ENCODE results near the gene DYSF. TPM values are rescaled to one million over a fixed set of nuclear protein-coding genes. Genes with fewer than 3 reads are reported as not detected.
"Not testable (repeated sequence)": the region's sequence is repeated elsewhere in the genome, so short reads cannot be mapped to it uniquely, and the experiment has no call there.

DYSF gene
- total RNA-seq, 2 donors from 2014 or later: 0.34 to 2.8 TPM

DNA sequence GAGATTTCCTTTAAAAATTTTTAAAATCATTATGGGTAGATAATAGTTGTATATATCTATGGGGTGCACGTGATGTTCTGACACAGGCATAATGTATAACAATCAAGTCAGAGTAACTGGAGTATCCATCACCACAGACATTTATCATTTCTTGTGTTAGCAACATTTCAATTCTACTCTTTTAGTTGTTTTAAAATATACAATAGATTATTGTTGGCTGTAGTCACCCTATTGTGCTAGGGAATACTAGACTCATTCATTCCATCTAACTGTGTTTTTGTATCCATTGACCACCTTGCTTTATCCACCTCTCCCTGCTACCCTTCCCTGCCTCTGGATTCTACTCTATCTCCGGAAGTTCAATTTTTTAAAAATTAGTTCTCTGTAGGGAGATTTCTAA lies 31.0 kb downstream of the DYSF start:
- H3K4me3 Mint-ChIP-seq: no peak overlapping the region
- ATAC-seq: no peak
- no peak overlapping the region for H3K27ac Mint-ChIP-seq
- peaks cover 46% of the 10 kb centered on the region for H3K27me3 Mint-ChIP-seq
- no peak for DNase-seq
- peaks cover 3% of the 10 kb centered on the region for H3K4me1 Mint-ChIP-seq
- no peaks in the 10 kb centered on the region for H3K36me3 Mint-ChIP-seq (ENCODE audit: low read depth)
- no peaks in the 10 kb centered on the region for H3K9me3 ChIP-seq (ENCODE audit: control insufficient read depth, low read length, poor library complexity, severe bottlenecking)

DNA sequence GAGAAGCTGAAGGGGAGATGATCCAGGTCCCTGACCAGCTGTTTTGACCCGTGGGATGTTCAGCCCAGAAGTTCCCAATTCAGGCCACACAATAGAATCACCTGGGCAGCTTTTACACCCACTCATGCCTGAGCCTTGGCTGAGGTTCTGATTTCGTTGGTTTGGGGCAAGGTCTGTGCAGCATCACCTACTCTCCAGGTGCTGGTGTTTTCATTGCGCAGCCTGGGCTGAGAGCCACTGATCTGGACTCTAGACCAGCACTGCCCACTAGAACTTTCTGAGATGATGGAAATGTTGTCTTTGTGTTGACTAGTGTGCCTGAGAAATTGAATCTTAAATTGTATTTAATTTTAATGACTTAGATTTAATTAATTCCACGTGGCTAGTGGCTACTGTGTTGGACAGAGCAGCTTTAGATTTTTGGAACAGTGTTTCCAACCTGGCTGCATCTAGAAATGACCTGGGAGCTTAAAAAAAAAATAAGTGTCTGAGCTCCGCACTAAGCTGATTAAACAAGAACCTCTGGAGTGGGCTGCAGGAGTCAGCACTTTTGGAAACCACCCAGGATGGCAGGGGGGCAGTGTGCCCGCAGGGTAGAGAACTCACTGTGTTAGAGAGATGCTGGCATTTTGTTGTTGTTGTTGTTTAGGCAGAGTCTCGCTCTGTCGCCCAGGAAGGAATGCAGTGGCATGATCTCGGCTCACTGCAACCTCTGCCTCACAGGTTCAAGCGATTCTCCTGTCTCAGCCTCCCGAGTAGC lies 33.7 kb downstream of the DYSF start:
- Mint-ChIP-seq H3K36me3 (ENCODE audit: low read depth) (no peaks in the 10 kb centered on the region), H3K4me1 (peaks cover 3% of the 10 kb centered on the region), H3K27me3 (peaks cover 34% of the 10 kb centered on the region), H3K4me3 (no peak overlapping the region), H3K27ac (no peak overlapping the region)
- ATAC-seq (no peak), DNase-seq (no peak)
- H3K9me3 ChIP-seq (ENCODE audit: control insufficient read depth, low read length, poor library complexity, severe bottlenecking): no peaks in the 10 kb centered on the region

- not testable (repeated sequence) for ATAC-seq; H3K4me1 Mint-ChIP-seq; H3K4me3 Mint-ChIP-seq; H3K36me3 Mint-ChIP-seq (ENCODE audit: low read depth); DNase-seq; H3K9me3 ChIP-seq (ENCODE audit: control insufficient read depth, low read length, poor library complexity, severe bottlenecking); H3K27ac Mint-ChIP-seq
- peaks cover 49% of the 10 kb centered on the region for H3K27me3 Mint-ChIP-seq
Observed at GRCh38 chr2:71491551-71491950, 38.2 kb downstream of the DYSF start.

- Mint-ChIP-seq H3K4me3 (no peak overlapping the region), H3K36me3 (ENCODE audit: low read depth) (no peaks in the 10 kb centered on the region), H3K27me3 (peaks cover 48% of the 10 kb centered on the region), H3K27ac (no peak overlapping the region), H3K4me1 (no peaks in the 10 kb centered on the region)
- DNase-seq: no peak
- no peak for ATAC-seq
- no peaks in the 10 kb centered on the region for H3K9me3 ChIP-seq (ENCODE audit: control insufficient read depth, low read length, poor library complexity, severe bottlenecking)
Observed at GRCh38 chr2:71492112-71492511, 38.8 kb downstream of the DYSF start.

- no peak for ATAC-seq
Observed at GRCh38 chr2:71494091-71494490, 40.7 kb downstream of the DYSF start.

GRCh38 chr2:71494523-71495155 lies 41.3 kb downstream of the DYSF start:
- H3K36me3 Mint-ChIP-seq (ENCODE audit: low read depth): no peaks in the 10 kb centered on the region
- no peaks in the 10 kb centered on the region for H3K9me3 ChIP-seq (ENCODE audit: control insufficient read depth, low read length, poor library complexity, severe bottlenecking)
- H3K4me1 Mint-ChIP-seq: no peaks in the 10 kb centered on the region
- peaks cover 39% of the 10 kb centered on the region for H3K27me3 Mint-ChIP-seq
- DNase-seq (no peak), ATAC-seq (no peak)
- no peak overlapping the region for H3K4me3 Mint-ChIP-seq
- H3K27ac Mint-ChIP-seq: no peak overlapping the region

More at GRCh38 chr2:71494091-71494490, 40.7 kb downstream of the DYSF start:
- H3K4me1 Mint-ChIP-seq: no peaks in the 10 kb centered on the region
- peaks cover 42% of the 10 kb centered on the region for H3K27me3 Mint-ChIP-seq
- H3K9me3 ChIP-seq (ENCODE audit: control insufficient read depth, low read length, poor library complexity, severe bottlenecking): no peaks in the 10 kb centered on the region
- DNase-seq: no peak
- no peak overlapping the region for H3K27ac Mint-ChIP-seq
- H3K4me3 Mint-ChIP-seq: no peak overlapping the region
- no peaks in the 10 kb centered on the region for H3K36me3 Mint-ChIP-seq (ENCODE audit: low read depth)

- ATAC-seq (no peak), DNase-seq (no peak)
- Mint-ChIP-seq H3K27ac (no peak overlapping the region), H3K27me3 (peaks cover 42% of the 10 kb centered on the region), H3K36me3 (ENCODE audit: low read depth) (no peaks in the 10 kb centered on the region), H3K4me3 (no peak overlapping the region), H3K4me1 (no peaks in the 10 kb centered on the region)
- H3K9me3 ChIP-seq (ENCODE audit: control insufficient read depth, low read length, poor library complexity, severe bottlenecking): no peaks in the 10 kb centered on the region
Observed at GRCh38 chr2:71496156-71496770, 42.9 kb downstream of the DYSF start.

- H3K9me3 ChIP-seq (ENCODE audit: control insufficient read depth, low read length, poor library complexity, severe bottlenecking): no peaks in the 10 kb centered on the region
- H3K4me3 Mint-ChIP-seq: no peak overlapping the region
- H3K36me3 Mint-ChIP-seq (ENCODE audit: low read depth): no peaks in the 10 kb centered on the region
- ATAC-seq: no peak
- H3K27me3 Mint-ChIP-seq: peaks cover 35% of the 10 kb centered on the region
- H3K27ac Mint-ChIP-seq: no peak overlapping the region
- DNase-seq: no peak
- H3K4me1 Mint-ChIP-seq: no peaks in the 10 kb centered on the region
Observed at GRCh38 chr2:71498261-71498701, 44.9 kb downstream of the DYSF start.

GRCh38 chr2:71499691-71500090 lies 46.3 kb downstream of the DYSF start:
- Mint-ChIP-seq H3K4me1 (no peaks in the 10 kb centered on the region), H3K36me3 (ENCODE audit: low read depth) (no peaks in the 10 kb centered on the region), H3K27ac (no peak overlapping the region), H3K4me3 (no peak overlapping the region), H3K27me3 (peaks cover 30% of the 10 kb centered on the region)
- ATAC-seq (no peak), DNase-seq (no peak)
- no peaks in the 10 kb centered on the region for H3K9me3 ChIP-seq (ENCODE audit: control insufficient read depth, low read length, poor library complexity, severe bottlenecking)

- no peak overlapping the region for H3K4me3 Mint-ChIP-seq
- ATAC-seq: no peak
- peaks cover 25% of the 10 kb centered on the region for H3K27me3 Mint-ChIP-seq
- no peaks in the 10 kb centered on the region for H3K36me3 Mint-ChIP-seq (ENCODE audit: low read depth)
- no peaks in the 10 kb centered on the region for H3K4me1 Mint-ChIP-seq
- no peak overlapping the region for H3K27ac Mint-ChIP-seq
- no peaks in the 10 kb centered on the region for H3K9me3 ChIP-seq (ENCODE audit: control insufficient read depth, low read length, poor library complexity, severe bottlenecking)
- no peak for DNase-seq
Observed at GRCh38 chr2:71500426-71501079, 47.2 kb downstream of the DYSF start.

GRCh38 chr2:71502941-71503738 lies 49.8 kb downstream of the DYSF start:
- Mint-ChIP-seq H3K4me1 (no peaks in the 10 kb centered on the region), H3K27ac (no peak overlapping the region), H3K27me3 (peaks cover 24% of the 10 kb centered on the region), H3K36me3 (ENCODE audit: low read depth) (no peaks in the 10 kb centered on the region), H3K4me3 (no peak overlapping the region)
- ATAC-seq (no peak), DNase-seq (no peak)
- H3K9me3 ChIP-seq (ENCODE audit: control insufficient read depth, low read length, poor library complexity, severe bottlenecking): no peaks in the 10 kb centered on the region

DNA sequence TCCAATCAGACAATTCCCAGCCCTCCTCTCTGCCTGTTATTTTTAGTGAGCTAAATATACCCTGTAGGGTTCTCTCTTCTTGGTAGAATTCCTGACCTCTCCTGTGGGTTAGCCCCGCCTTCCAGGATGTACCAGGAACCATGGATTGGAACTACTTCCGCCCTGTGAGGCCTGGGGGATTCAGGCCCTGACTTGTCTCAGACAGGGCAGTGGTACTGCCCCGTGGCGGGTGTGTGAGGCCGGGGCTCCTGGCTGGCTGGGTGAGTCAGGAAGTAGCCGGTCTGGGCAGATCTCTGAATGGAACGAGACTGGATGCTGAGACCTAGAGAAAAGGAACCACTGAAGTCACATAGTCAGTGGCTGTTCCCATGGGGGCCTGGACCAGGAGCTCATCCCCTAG lies 50.5 kb downstream of the DYSF start:
- Mint-ChIP-seq H3K4me1 (no peaks in the 10 kb centered on the region), H3K27me3 (peaks cover 30% of the 10 kb centered on the region), H3K36me3 (ENCODE audit: low read depth) (no peaks in the 10 kb centered on the region), H3K27ac (no peak overlapping the region), H3K4me3 (no peak overlapping the region)
- DNase-seq (no peak), ATAC-seq (no peak)
- no peaks in the 10 kb centered on the region for H3K9me3 ChIP-seq (ENCODE audit: control insufficient read depth, low read length, poor library complexity, severe bottlenecking)

DNA sequence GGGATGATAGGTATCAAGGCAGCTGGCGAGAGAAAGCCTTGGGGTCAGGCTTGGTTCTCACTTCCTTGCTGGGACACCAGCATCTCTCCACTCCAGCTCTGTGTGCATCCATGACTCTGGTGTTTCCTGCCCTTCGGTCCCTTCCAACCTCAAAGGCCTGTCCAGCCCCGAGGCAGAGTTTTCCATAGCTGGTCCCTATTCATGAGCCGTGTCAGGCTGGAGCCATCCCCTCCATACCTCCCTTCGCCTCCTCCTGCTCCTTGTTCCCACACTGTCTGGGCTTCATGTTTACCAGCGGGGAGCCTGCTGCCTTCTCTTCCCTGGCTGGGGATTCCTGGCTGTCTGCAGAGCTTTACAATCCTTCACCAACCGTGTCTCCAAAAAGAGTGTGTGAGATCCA lies 51.2 kb downstream of the DYSF start:
- H3K36me3 Mint-ChIP-seq (ENCODE audit: low read depth): no peaks in the 10 kb centered on the region
- H3K4me1 Mint-ChIP-seq: no peaks in the 10 kb centered on the region
- H3K9me3 ChIP-seq (ENCODE audit: control insufficient read depth, low read length, poor library complexity, severe bottlenecking): no peaks in the 10 kb centered on the region
- H3K27me3 Mint-ChIP-seq: peaks cover 27% of the 10 kb centered on the region
- H3K4me3 Mint-ChIP-seq: no peak overlapping the region
- H3K27ac Mint-ChIP-seq: no peak overlapping the region
- DNase-seq: no peak
- ATAC-seq: no peak
